GM23248 (cell line): ENCODE data around the gene TRIM26. TPM values are rescaled to one million over a fixed set of nuclear protein-coding genes. Genes with fewer than 3 reads are reported as not detected.

Experiments
- DNase-seq: peaks from one replicate; pipeline ENCODE4 v3.0.0-alpha.2; 2015
- H2AFZ ChIP-seq: fragments of 200-600 bp; sonication (generic); 2 replicates; pipeline ENCODE4 v1.6.1; 2016; ENCODE audit warnings: antibody characterized with exemption
- H3F3A ChIP-seq: fragments of 200-600 bp; sonication (generic); 2 replicates; pipeline ENCODE4 v1.6.1; 2016; ENCODE audit warnings: mild to moderate bottlenecking, antibody characterized with exemption, mixed run types; ENCODE audit not compliant: insufficient read depth
- H3K27ac ChIP-seq: fragments of 200-600 bp; sonication (generic); 2 replicates; pipeline ENCODE4 v1.5.1; 2016; ENCODE audit warnings: mild to moderate bottlenecking
- H3K27me3 ChIP-seq: fragments of 200-600 bp; sonication (generic); replicated peaks from 2 replicates; pipeline ENCODE4 v1.6.1; 2016; ENCODE audit warnings: mild to moderate bottlenecking; ENCODE audit not compliant: insufficient read depth
- H3K36me3 ChIP-seq: fragments of 200-600 bp; sonication (generic); 2 replicates; pipeline ENCODE4 v1.6.1; 2016; ENCODE audit warnings: low read depth, mild to moderate bottlenecking
- H3K4me1 ChIP-seq: fragments of 200-600 bp; sonication (generic); 2 replicates; pipeline ENCODE4 v1.6.1; 2016; ENCODE audit warnings: mild to moderate bottlenecking; ENCODE audit not compliant: insufficient read depth
- H3K4me2 ChIP-seq: fragments of 200-600 bp; sonication (generic); one replicate; pipeline ENCODE4 v1.6.1; 2016; ENCODE audit warnings: mild to moderate bottlenecking; ENCODE audit not compliant: unreplicated experiment
- H3K4me3 ChIP-seq: fragments of 200-600 bp; sonication (generic); 2 replicates; pipeline ENCODE4 v1.5.1; 2016; ENCODE audit warnings: mild to moderate bottlenecking
- H3K79me2 ChIP-seq: fragments of 200-600 bp; sonication (generic); 2 replicates; pipeline ENCODE4 v1.6.1; 2016; ENCODE audit warnings: mild to moderate bottlenecking; ENCODE audit not compliant: insufficient read depth
- H3K9ac ChIP-seq: fragments of 200-600 bp; sonication (generic); 2 replicates; pipeline ENCODE4 v1.6.1; 2016; ENCODE audit warnings: mild to moderate bottlenecking
- H3K9me2 ChIP-seq: fragments of 200-600 bp; sonication (generic); 2 replicates; pipeline ENCODE4 v1.6.1; 2016; ENCODE audit warnings: mixed run types, mild to moderate bottlenecking, moderate library complexity; ENCODE audit not compliant: insufficient read depth
- H3K9me3 ChIP-seq: fragments of 200-600 bp; sonication (generic); one replicate; pipeline ENCODE4 v1.6.1; 2017; ENCODE audit warnings: low read depth
- H4K20me1 ChIP-seq: fragments of 200-600 bp; sonication (generic); 2 replicates; pipeline ENCODE4 v1.6.0; 2016; ENCODE audit not compliant: insufficient read depth
- EZH2 ChIP-seq: fragments of 200-600 bp; sonication (generic); IDR thresholded peaks from 2 replicates; pipeline ENCODE4 v1.6.1; 2018; ENCODE audit warnings: antibody characterized with exemption, mild to moderate bottlenecking; ENCODE audit not compliant: insufficient read depth, poor library complexity, severe bottlenecking
- EZH2phosphoT487 ChIP-seq: fragments of 200-600 bp; sonication (generic); IDR thresholded peaks from 2 replicates; pipeline ENCODE4 v1.6.1; 2018; ENCODE audit warnings: antibody characterized with exemption, moderate library complexity, mild to moderate bottlenecking, low read depth; ENCODE audit not compliant: insufficient read depth
- WGBS, 2 experiments: methylation state at CpG; one replicate each; pipeline ENCODE4 v1.1.6; 2015 to 2017; ENCODE audit warnings: low lambda C conversion rate in 2 of 2, low coverage in 1 of 2; ENCODE audit errors: missing lambda C conversion rate in 2 of 2; 5-methylcytosine and 5-hydroxymethylcytosine counted together
- in situ Hi-C: fragments of 300-500 bp; cut with MboI; formaldehyde crosslinking; loops from 2 replicates; pipeline ENCODE4 v1.15.0; 2020
- polyA plus RNA-seq: library from polyadenylated mRNA; unstranded; fragments of >200 nt; fragmentation: Nextera tagmentation; extraction: Ambion mirVana; gene quantifications from 2 replicates; pipeline ENCODE4 v1.2.1, GENCODE V29; 2016
- total RNA-seq: library from RNA; depleted of rRNA; stranded (reverse); fragments of >200 nt; shearing (Covaris generic); gene quantifications from 2 replicates; pipeline ENCODE4 v1.2.3, GENCODE V29; 2014; rRNA removed

TRIM26 gene
- total and polyA plus RNA-seq, 2 experiments from 2014 or later: 22.9 to 30.7 TPM

- H3K27me3 ChIP-seq: peaks cover 48% of the 10 kb centered on the region
Measured at GRCh38 chr6:30136570-30137286, 76.5 kb downstream of the TRIM26 start.

DNA sequence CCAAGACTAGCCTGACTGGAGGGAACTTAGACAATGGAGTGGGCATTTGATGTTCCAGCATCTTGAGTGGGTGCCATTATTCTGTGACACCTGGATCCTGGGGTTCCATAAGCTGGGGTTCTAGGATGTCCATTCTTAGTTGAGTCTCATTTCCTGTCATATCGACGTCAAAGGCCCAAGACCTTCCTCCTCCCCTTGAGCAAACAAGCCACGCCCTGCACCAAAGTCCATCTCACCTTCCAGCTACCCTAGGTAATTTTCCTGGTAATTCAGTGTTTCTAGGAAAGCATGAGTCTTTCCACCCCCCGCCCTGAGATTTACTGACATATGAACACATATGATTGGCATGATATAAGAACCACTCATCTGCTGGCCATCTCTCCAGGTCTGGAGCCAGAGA is 77.4 kb downstream of the TRIM26 start, which contains the start of gene TRIM40:
TRIM40 (plus strand) TSS at position 384 of the 400 bp plus-strand sequence. CDS start 897 bp downstream, outside the sequence.
- H3K27me3 ChIP-seq: peaks cover 48% of the 10 kb centered on the region
- no peak within 1 kb of the TSS for H3K27ac ChIP-seq
- H3F3A ChIP-seq: no peaks in the 10 kb centered on the region
- in situ Hi-C loops: no loop called here
- no peaks in the 10 kb centered on the region for H3K9me3 ChIP-seq
- no peak within 1 kb of the TSS for H3K4me3 ChIP-seq
- H2AFZ ChIP-seq: no peak within 1 kb of the TSS
- no peaks in the 10 kb centered on the region for H3K9me2 ChIP-seq
- no peak within 1 kb of the TSS for H3K4me2 ChIP-seq
- no peak within 1 kb of the TSS for H3K9ac ChIP-seq
- DNase-seq: no peak
- WGBS, 2 experiments: 33 to 41% methylated on average over 4 of the region's 4 CpGs
- no peak for TF ChIP-seq EZH2phosphoT487
- TF ChIP-seq EZH2: no peak
- no peaks in the 10 kb centered on the region for H4K20me1 ChIP-seq
- H3K36me3 ChIP-seq: no peaks in the 10 kb centered on the region
- no peaks in the 10 kb centered on the region for H3K79me2 ChIP-seq
- no peaks in the 10 kb centered on the region for H3K4me1 ChIP-seq

More at GRCh38 chr6:30136570-30137286, 76.5 kb downstream of the TRIM26 start:
- WGBS, 2 experiments: 49 to 57% methylated on average over 11 of the region's 11 CpGs
- no peaks in the 10 kb centered on the region for H3K4me1 ChIP-seq
- no peaks in the 10 kb centered on the region for H3K9me2 ChIP-seq
- in situ Hi-C loops: no loop called here
- no peak overlapping the region for H3K9ac ChIP-seq
- no peaks in the 10 kb centered on the region for H3K36me3 ChIP-seq
- H3F3A ChIP-seq: no peaks in the 10 kb centered on the region
- H3K79me2 ChIP-seq: no peaks in the 10 kb centered on the region
- H2AFZ ChIP-seq: no peak overlapping the region
- H3K27ac ChIP-seq: no peak overlapping the region
- H3K4me2 ChIP-seq: no peak overlapping the region
- no peaks in the 10 kb centered on the region for H4K20me1 ChIP-seq
- no peak overlapping the region for H3K4me3 ChIP-seq
- H3K9me3 ChIP-seq: no peaks in the 10 kb centered on the region
- DNase-seq: no peak
- no peak for TF ChIP-seq EZH2
- no peak for TF ChIP-seq EZH2phosphoT487

DNA sequence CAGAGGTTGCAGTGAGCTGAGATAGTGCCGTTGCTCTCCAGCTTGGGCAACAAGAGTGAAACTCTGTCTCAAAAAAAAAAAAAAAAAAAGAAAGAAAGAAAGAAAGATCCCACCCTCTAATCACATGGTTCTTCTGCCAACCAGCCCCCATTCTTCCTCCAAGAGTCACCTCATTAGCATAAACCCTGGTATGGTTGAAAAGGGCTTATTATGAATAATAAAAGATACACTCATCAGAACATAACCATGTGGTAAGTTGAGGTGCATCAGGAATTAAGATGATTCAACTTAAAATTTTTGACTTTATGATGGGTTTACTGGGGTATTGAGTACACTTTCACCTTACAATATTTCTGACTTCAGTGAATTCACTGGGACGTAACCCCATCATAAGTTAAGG is 78.1 kb downstream of the TRIM26 start:
- TF ChIP-seq EZH2phosphoT487: no peak
- TF ChIP-seq EZH2: no peak
- Histone ChIP-seq H4K20me1 (no peaks in the 10 kb centered on the region), H3K4me2 (no peak overlapping the region), H3K79me2 (no peaks in the 10 kb centered on the region), H3F3A (no peaks in the 10 kb centered on the region), H3K4me1 (no peaks in the 10 kb centered on the region), H3K9me2 (no peaks in the 10 kb centered on the region), H3K27ac (no peak overlapping the region), H3K9ac (no peak overlapping the region), H3K27me3 (peaks cover 54% of the 10 kb centered on the region), H3K9me3 (no peaks in the 10 kb centered on the region), H3K4me3 (no peak overlapping the region), H2AFZ (no peak overlapping the region), H3K36me3 (no peaks in the 10 kb centered on the region)
- no peak for DNase-seq
- in situ Hi-C loops: no loop called here
- WGBS, 2 experiments: 82 to 88% methylated on average over 2 of the region's 2 CpGs

Other genes with a start within 250 kb of the TRIM26 start
- 19.2 and 21.9 TPM in 2 replicates for gene POLR1H, start 152.1 kb downstream of the TRIM26 start, total RNA-seq
- gene POLR1H, start 152.1 kb downstream of the TRIM26 start, polyA plus RNA-seq: 31.7 and 32.1 TPM in 2 replicates
- gene PPP1R11, start 146.2 kb downstream of the TRIM26 start, total RNA-seq: 40.2 and 44.1 TPM in 2 replicates
- 77.5 and 83.1 TPM in 2 replicates for gene PPP1R11, start 146.2 kb downstream of the TRIM26 start, polyA plus RNA-seq
- gene RNF39, start 137.6 kb downstream of the TRIM26 start, total RNA-seq: not detected in 2 replicates
- 0.21 and 0.30 TPM in 2 replicates for gene RNF39, start 137.6 kb downstream of the TRIM26 start, polyA plus RNA-seq
- gene TRIM31, start 100.3 kb downstream of the TRIM26 start, total RNA-seq: not detected in 2 replicates
- gene TRIM31, start 100.3 kb downstream of the TRIM26 start, polyA plus RNA-seq: not detected in 2 replicates
- not detected in 2 replicates for gene TRIM40, start 77.3 kb downstream of the TRIM26 start, total RNA-seq
- gene TRIM40, start 77.3 kb downstream of the TRIM26 start, polyA plus RNA-seq: not detected in 2 replicates
- 0.11 TPM in 1 of 2 replicates, not detected in the other for gene TRIM10, start 52.2 kb downstream of the TRIM26 start, total RNA-seq
- not detected in 2 replicates for gene TRIM10, start 52.2 kb downstream of the TRIM26 start, polyA plus RNA-seq
- gene TRIM15, start 49.9 kb downstream of the TRIM26 start, total RNA-seq: not detected in 2 replicates
- gene TRIM15, start 49.9 kb downstream of the TRIM26 start, polyA plus RNA-seq: not detected in 2 replicates
- 9.6 and 29.1 TPM in 2 replicates for gene TRIM39, start 113.5 kb upstream of the TRIM26 start, total RNA-seq
- 9.3 and 9.7 TPM in 2 replicates for gene TRIM39, start 113.5 kb upstream of the TRIM26 start, polyA plus RNA-seq
- gene RPP21, start 131.8 kb upstream of the TRIM26 start, total RNA-seq: 40.2 and 45.8 TPM in 2 replicates
- gene RPP21, start 131.8 kb upstream of the TRIM26 start, polyA plus RNA-seq: 63.4 and 67.2 TPM in 2 replicates